Fibroblast of skin of scalp (primary cell): Measurements from ENCODE around the gene MINDY4.
A peak's percentile ranks its signal among the peaks of the same experiment; 100 is the strongest.

Experiments
- DNase-seq: peaks from one replicate; pipeline ENCODE4 v3.0.0-alpha.2; 2013

MINDY4 gene

GRCh38 chr7:30743371-30744074, 27.7 kb upstream of the MINDY4 start:
- peak; percentile 34 for DNase-seq

DNA sequence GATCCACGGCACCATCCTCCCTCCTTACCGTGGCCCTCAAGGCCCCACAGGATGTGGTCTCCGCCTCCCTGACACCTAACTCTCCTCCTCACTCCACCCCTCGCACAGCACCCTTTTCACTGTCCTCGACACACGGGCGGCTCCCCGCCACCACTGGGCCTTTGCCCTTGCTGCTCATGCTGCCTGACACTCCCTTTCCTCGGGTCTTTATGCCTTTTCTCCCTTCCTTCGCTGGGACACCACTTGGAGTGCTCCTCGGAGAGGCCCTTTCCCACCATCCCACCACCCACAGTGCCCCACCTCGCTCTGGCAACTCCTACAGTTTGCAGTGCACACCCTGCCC, 27.2 kb upstream of the MINDY4 start:
- DNase-seq = no peak

GRCh38 chr7:30745261-30745941, 25.8 kb upstream of the MINDY4 start:
- no peak for DNase-seq

- DNase-seq = no peak
Observed at GRCh38 chr7:30750010-30750409, 21.2 kb upstream of the MINDY4 start.

DNA sequence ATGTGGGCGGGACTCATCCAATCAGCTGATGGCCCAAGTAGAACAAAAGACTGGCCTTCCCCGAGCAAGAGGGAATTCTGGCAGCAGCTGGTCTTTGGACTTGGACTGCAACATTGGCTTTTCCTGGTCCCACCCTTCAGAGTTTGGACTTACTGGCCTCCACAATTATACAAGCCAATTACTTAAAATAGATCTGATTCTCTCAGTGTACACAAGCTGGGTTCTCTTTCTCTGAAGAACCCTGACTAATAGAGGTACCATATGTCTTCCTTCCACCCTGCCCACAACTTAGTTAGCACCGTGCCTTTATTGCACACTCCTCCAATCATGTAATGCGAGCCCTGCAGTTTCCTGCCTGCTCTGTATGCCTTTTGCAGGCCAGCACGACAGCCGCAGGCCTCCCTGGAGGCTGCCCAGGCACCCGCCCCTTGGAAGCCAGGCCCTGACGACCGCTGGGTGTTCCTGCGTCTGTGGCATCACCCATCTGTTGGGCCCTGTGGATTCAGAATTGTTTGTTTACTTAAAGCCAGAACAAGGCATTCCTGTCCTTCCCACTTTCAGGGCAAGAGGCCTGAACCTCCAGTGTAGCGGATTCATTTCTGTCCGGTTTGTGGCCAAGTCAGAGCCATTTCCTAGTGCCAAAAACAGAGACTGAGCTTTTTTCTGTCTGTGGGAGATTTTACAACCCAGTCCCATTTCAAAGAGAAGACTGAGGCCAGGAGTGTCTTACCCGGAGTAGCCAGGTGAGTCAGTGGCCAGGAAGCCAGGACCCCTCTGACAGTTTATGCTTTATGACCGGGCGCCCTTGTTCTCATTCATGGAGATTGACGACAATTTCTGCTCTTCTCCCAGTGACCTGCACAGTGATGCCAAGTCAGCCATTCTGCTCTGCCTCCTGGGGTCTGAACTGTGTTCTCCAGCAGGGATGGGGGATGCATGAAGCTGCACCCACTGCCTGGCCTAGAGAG, 20.2 kb upstream of the MINDY4 start:
- DNase-seq = peak; percentile 89

DNA sequence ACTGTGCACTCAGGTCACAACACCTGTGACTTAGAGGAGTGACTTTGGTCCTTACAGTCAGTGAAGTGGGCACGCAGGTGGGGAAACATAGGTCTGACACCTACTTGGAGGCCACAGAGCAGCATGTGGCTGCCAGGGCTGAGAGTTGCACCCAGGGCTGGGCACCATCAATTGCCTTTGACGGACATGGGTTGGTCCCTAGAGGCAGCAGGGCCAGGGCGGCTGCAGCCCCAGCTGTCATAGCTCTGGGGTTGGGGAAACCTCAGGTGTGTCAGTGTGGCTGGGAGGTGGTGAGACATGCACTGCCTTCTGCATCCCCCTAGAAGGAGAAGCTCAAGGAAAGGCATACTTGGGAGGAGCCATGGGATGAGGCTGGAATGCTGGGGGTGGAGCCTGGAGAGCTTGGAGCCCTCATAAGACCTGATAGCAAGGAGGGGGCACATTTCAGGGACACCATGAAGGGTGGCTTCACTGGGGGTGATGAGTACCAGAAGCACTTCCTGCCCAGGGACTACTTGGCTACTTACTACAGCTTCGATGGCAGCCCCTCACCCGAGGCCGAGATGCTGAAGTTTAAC, 19.4 kb upstream of the MINDY4 start, which contains the start of gene INMT:
Gene INMT (plus strand): TSS at position 440 of the 578 bp plus-strand sequence. CDS start 16 bp downstream, at position 456.
- DNase-seq = no peak

- DNase-seq = no peak
Observed at GRCh38 chr7:30752484-30752883, 18.7 kb upstream of the MINDY4 start.

DNA sequence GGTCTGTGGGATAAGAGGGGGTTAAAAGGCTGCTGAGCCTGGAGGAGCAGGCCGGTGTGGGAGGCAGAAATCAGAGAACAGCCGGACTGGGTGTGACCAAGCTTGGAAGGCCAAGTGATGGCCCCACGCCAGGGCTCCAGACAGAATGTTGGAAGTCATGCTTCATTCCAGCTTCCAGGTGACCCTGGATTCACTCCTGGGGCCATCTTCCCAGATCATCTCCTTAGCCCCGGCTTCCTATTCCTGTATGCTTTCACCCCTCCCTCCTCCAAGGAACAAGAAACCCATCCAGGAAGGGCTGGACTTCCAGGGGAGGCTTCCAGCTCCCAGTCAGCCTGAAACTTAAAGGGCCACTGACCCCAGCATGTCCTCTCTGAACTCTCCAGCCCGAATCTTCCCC, 18.2 kb upstream of the MINDY4 start:
- DNase-seq = no peak

GRCh38 chr7:30754315-30754877, 16.8 kb upstream of the MINDY4 start:
- DNase-seq = no peak

DNA sequence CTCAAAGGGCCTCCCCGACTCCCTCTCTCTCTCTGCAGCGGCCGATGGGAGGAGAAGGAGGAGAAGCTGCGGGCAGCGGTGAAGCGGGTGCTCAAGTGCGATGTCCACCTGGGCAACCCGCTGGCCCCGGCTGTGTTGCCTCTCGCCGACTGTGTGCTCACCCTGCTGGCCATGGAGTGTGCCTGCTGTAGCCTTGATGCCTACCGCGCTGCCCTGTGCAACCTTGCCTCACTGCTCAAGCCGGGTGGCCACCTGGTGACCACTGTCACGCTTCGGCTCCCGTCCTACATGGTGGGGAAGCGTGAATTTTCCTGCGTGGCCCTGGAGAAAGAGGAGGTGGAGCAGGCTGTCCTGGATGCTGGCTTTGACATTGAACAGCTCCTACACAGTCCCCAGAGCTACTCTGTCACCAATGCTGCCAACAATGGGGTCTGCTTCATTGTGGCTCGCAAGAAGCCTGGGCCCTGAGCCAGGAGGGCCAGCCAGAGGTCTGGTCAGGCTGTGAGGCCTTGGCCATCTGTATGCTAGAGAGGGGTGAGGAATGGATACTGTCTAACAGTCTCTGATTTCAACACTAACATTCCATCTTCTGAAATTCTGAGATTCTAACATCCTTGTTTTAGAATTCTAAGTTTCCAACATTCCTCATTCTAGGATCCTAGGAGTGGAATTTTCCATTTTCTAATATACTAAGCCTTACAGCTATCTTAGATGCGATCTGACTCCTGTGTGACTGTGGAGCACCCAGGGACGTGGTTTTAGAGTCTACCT, 15.6 kb upstream of the MINDY4 start:
- DNase-seq = no peak

GRCh38 chr7:30757342-30757692, 13.9 kb upstream of the MINDY4 start:
- no peak for DNase-seq

DNA sequence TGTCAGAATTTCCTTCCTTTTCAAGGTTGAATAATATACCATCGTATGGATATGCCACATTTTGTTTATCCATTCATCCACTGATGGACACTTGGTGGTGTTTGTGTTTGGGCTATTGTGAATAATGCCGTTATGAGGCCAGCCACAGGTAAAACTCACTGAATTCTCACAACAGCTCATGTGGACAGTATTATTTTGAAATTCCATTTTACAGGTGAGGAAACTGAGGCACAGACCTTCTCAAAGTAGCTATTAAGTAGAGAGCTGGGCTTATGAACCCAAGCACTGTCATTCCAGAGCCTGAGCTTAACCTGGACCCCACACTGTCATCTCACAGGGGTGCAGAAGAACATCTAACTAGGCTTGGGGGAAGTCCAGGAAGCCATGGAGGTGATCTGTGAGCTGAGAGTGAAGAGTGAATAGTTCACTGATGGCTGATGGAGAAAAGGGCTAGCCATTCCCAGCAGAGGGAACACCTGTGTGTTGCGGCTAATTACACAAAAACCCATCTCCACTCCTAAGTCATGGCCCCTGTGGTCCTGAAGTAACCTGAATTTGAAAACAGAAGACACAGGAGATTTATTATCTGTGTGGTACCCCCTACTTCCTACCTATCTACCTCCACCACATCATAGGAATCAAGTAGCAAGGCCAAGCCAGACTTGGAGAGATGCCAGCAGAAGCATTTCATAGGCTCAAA, 10.6 kb upstream of the MINDY4 start:
- no peak for DNase-seq

DNA sequence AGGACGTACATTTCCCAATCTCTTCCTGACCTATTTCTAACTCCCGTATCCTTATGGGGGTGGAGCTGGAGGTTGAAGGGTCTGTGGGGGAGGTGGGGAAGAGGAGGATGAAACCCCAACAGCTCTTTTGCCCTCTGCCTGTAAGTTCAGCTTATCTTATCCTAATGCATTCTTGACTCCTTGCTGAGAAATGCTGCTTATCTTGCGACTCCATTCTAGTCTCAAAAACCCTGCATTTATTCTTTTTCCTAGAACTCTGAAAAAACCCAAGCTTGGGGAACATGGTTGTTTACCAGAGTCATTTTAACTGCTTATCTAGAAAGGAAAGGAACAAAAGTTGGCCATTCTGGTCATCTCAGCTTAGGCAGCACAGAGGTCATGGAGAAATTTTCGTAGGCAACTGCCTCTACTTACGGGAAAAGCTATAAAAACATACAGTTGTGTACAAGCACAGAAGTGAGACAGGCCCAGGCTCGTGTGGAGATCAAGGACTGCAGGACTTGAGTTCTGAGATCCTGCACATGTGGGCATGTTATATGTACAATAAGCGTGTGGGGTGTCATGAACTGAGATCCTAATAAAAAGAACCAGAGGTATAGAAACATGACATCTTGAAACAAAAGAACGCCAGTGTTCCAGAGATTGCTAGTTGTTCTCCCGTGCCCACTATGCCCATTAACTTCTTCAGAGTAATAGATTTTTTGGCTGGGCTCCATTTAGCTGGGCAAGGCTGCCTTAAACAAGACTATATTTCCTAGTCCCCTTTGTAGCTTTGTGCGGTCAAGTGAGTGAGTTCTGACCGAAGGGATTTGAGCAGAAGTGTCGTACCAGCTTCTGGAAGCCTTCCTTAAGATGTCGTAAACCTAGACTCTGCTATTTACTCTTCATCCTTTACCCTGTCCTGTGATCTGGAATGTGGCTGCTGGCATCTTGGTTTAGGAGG, 9.7 kb upstream of the MINDY4 start:
- DNase-seq = no peak

GRCh38 chr7:30764030-30764975, 6.9 kb upstream of the MINDY4 start:
- DNase-seq = peak; percentile 91

DNA sequence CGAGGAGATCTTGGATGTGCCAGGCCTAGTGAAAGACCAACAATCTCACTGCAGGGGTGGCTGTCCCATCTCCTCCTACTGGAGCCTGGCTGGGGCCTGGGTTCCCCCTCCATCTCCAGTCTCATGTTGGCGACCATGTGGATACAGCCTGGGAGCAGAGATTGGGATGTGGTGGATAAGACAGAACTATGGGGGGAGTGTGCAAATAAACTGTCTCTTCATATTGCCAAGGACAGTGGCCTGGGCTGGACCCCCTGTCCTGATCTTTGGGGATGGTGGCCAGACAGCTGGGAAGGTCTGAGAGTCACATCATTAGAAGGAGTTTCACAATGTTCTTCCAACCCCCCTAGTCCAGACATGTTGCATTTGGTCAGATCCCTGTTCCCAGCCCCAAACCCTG, 5.8 kb upstream of the MINDY4 start:
- DNase-seq = no peak

GRCh38 chr7:30770845-30771173, 408 bp upstream of the MINDY4 start:
- no peak for DNase-seq

DNA sequence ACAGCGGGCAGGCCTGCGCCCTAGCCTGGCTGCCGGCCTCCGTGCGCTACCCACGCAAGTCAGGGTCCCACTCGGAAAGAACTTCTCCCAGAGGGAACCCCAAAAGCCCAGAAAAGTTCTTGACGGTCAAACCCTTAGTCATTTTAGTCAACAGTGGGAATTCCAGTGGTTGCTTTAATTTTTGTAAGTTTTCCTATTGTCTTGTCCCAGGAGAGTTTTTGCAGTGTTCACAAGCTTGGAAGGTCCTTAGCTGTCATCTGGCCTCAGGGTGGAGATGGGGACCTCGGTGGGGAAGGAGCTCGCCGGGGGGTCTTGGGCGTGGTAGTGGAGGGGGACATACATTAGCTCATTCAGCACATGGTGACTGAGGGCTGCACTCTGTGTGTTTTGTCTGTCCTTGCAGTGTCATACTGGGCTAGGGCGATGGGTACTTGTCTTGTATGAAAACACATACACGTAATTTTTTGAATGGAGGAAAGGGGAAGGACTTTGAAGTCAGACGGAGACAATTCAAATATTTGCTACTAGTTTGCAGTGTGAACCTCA, 736 bp downstream of the MINDY4 start:
- DNase-seq = no peak

DNA sequence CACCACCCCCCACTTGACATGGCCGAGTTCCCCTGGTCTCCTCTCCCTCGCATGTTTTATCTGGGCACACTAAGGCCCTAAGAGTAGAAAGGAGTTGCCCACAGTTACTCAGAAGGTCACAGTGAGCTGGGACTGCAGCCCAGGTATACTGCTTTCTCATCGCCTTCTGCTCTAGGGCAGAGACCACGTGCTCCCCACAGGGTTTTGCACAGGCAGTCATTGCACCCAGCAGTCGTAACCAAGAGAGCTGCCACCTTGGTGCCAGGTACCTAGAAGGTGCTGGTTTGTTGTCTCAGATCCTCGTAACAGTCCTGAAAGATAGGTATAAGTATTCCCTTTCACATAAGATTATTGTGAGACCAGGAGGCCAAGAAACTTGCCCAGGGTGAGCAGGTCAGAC, 1.8 kb downstream of the MINDY4 start:
- no peak for DNase-seq

GRCh38 chr7:30775992-30776391, 4.8 kb downstream of the MINDY4 start:
- no peak for DNase-seq
